H9 (cell line): Measurements from ENCODE around the gene MATK. TPM values are rescaled to one million over a fixed set of nuclear protein-coding genes. Genes with fewer than 3 reads are reported as not detected.

Source experiments
- DNase-seq: peaks from one replicate; pipeline ENCODE4 v3.0.0-alpha.2; 2017
- H2AFZ ChIP-seq: one replicate; pipeline ENCODE4 v1.6.1; 2013; ENCODE audit warnings: mild to moderate bottlenecking, low read length, control low read depth, moderate library complexity
- H2AK5ac ChIP-seq: 2 replicates; pipeline ENCODE4 v1.6.1; 2013; ENCODE audit warnings: low read length, control low read depth, mixed read lengths; ENCODE audit not compliant: insufficient read length
- H2BK120ac ChIP-seq: one replicate; pipeline ENCODE4 v1.6.1; 2013; ENCODE audit warnings: low read depth, mild to moderate bottlenecking, low read length, control low read depth, inconsistent platforms; ENCODE audit not compliant: poor library complexity, severe bottlenecking
- H2BK12ac ChIP-seq: 2 replicates; pipeline ENCODE4 v1.6.1; 2013; ENCODE audit warnings: low read length, control low read depth, mixed read lengths, low read depth; ENCODE audit not compliant: insufficient read length
- H2BK15ac ChIP-seq: 2 replicates; pipeline ENCODE4 v1.6.1; 2013; ENCODE audit warnings: low read depth, low read length, control low read depth
- H2BK20ac ChIP-seq: one replicate; pipeline ENCODE4 v1.6.1; 2013; ENCODE audit warnings: low read depth, mild to moderate bottlenecking, low read length, control low read depth, inconsistent platforms; ENCODE audit not compliant: poor library complexity, severe bottlenecking
- H2BK5ac ChIP-seq: 2 replicates; pipeline ENCODE4 v1.6.1; 2013; ENCODE audit warnings: low read length, control low read depth, mixed read lengths; ENCODE audit not compliant: insufficient read length
- H3K14ac ChIP-seq: 2 replicates; pipeline ENCODE4 v1.6.1; 2013; ENCODE audit warnings: low read length, control low read depth; ENCODE audit not compliant: insufficient read depth
- H3K18ac ChIP-seq: 2 replicates; pipeline ENCODE4 v1.6.1; 2013; ENCODE audit warnings: low read depth, mild to moderate bottlenecking, mixed read lengths, low read length, control low read depth; ENCODE audit not compliant: insufficient read length
- H3K23ac ChIP-seq: 2 replicates; pipeline ENCODE4 v1.6.1; 2013; ENCODE audit warnings: low read length, control low read depth, mixed read lengths, low read depth; ENCODE audit not compliant: insufficient read length
- H3K23me2 ChIP-seq: 2 replicates; pipeline ENCODE4 v1.6.1; 2013; ENCODE audit warnings: low read depth, mild to moderate bottlenecking, mixed read lengths, low read length, control low read depth; ENCODE audit not compliant: insufficient read length, poor library complexity, severe bottlenecking
- H3K27ac ChIP-seq: 2 replicates; pipeline ENCODE4 v1.5.1; 2013; ENCODE audit warnings: low read length, control low read depth, mixed read lengths, low read depth; ENCODE audit not compliant: insufficient read length
- H3K27me3 ChIP-seq: 2 replicates; pipeline ENCODE4 v1.6.1; 2013; ENCODE audit warnings: low read length, control low read depth, inconsistent platforms; ENCODE audit not compliant: insufficient read depth
- H3K4ac ChIP-seq: 2 replicates; pipeline ENCODE4 v1.6.1; 2013; ENCODE audit warnings: low read depth, mild to moderate bottlenecking, control low read depth, inconsistent platforms, low read length, moderate library complexity
- H3K4me1 ChIP-seq: 2 replicates; pipeline ENCODE4 v1.6.1; 2013; ENCODE audit warnings: low read length, control low read depth, inconsistent platforms; ENCODE audit not compliant: insufficient read depth
- H3K4me2 ChIP-seq: 2 replicates; pipeline ENCODE4 v1.6.1; 2013; ENCODE audit warnings: low read length, control low read depth, mixed read lengths; ENCODE audit not compliant: insufficient read length, insufficient read depth
- H3K56ac ChIP-seq: 2 replicates; pipeline ENCODE4 v1.6.1; 2013; ENCODE audit warnings: low read depth, mild to moderate bottlenecking, mixed read lengths, low read length, control low read depth; ENCODE audit not compliant: insufficient read length
- H3K79me1 ChIP-seq: 2 replicates; pipeline ENCODE4 v1.6.1; 2013; ENCODE audit warnings: low read depth, mild to moderate bottlenecking, moderate library complexity, low read length, control low read depth, inconsistent platforms; ENCODE audit not compliant: insufficient read depth, poor library complexity, severe bottlenecking
- H3K79me2 ChIP-seq: 2 replicates; pipeline ENCODE4 v1.6.1; 2013; ENCODE audit warnings: low read length, control low read depth, inconsistent platforms; ENCODE audit not compliant: insufficient read depth
- H3K9ac ChIP-seq: 2 replicates; pipeline ENCODE4 v1.6.1; 2013; ENCODE audit warnings: low read length, control low read depth, mixed read lengths; ENCODE audit not compliant: insufficient read length; ENCODE audit errors: extremely low read depth
- H3K9me3 ChIP-seq: one replicate; pipeline ENCODE4 v1.6.1; 2013; ENCODE audit warnings: low read depth, low read length, inconsistent platforms; ENCODE audit not compliant: control insufficient read depth
- H3T11ph ChIP-seq: one replicate; pipeline ENCODE4 v1.6.1; 2013; ENCODE audit warnings: mild to moderate bottlenecking, low read length, control low read depth, inconsistent platforms
- H4K20me1 ChIP-seq: one replicate; pipeline ENCODE4 v1.6.1; 2013; ENCODE audit not compliant: control insufficient read depth, insufficient read length, insufficient read depth
- H4K5ac ChIP-seq: 2 replicates; pipeline ENCODE4 v1.6.1; 2013; ENCODE audit warnings: low read depth, mild to moderate bottlenecking, mixed read lengths, low read length, control low read depth; ENCODE audit not compliant: insufficient read length
- H4K8ac ChIP-seq: replicated peaks from 2 replicates; pipeline ENCODE4 v1.6.1; 2013; ENCODE audit warnings: low read length, control low read depth, mixed read lengths, low read depth; ENCODE audit not compliant: insufficient read length
- H4K91ac ChIP-seq: 2 replicates; pipeline ENCODE4 v1.6.1; 2013; ENCODE audit warnings: low read depth, mild to moderate bottlenecking, moderate library complexity, mixed read lengths, low read length, control low read depth; ENCODE audit not compliant: insufficient read length
- H3K27ac Mint-ChIP-seq, 3 experiments: 2 replicates in 2 of 3; 3 replicates in 1 of 3; pipeline ENCODE4 v1.8.0; 2020 to 2021; ENCODE audit warnings: mixed read lengths in 3 of 3, mild to moderate bottlenecking in 1 of 3, moderate library complexity in 1 of 3
- H3K27me3 Mint-ChIP-seq: 2 replicates; pipeline ENCODE4 v1.8.0; 2021; ENCODE audit warnings: low read depth, mild to moderate bottlenecking, moderate library complexity, mixed read lengths
- H3K36me3 Mint-ChIP-seq, 3 experiments: 2 replicates in 2 of 3; 3 replicates in 1 of 3; pipeline ENCODE4 v1.8.0; 2020 to 2021; ENCODE audit warnings: low read depth in 3 of 3, mixed read lengths in 3 of 3; ENCODE audit not compliant: insufficient read depth in 1 of 3
- H3K4me1 Mint-ChIP-seq, 2 experiments: 2 replicates each; pipeline ENCODE4 v1.8.0; 2020; ENCODE audit warnings: mixed read lengths in 2 of 2
- H3K4me3 Mint-ChIP-seq, 2 experiments: 2 replicates in 1 of 2; 3 replicates in 1 of 2; pipeline ENCODE4 v1.8.0; 2020 to 2021; ENCODE audit warnings: mild to moderate bottlenecking in 2 of 2, mixed read lengths in 2 of 2, moderate library complexity in 1 of 2
- H3K9me3 Mint-ChIP-seq, 2 experiments: 2 replicates in 1 of 2; 3 replicates in 1 of 2; pipeline ENCODE4 v1.8.0; 2020; ENCODE audit warnings: mild to moderate bottlenecking in 2 of 2, mixed read lengths in 2 of 2, moderate library complexity in 1 of 2
- CTCF ChIP-seq: fragments of 200-600 bp; sonication (generic); conservative IDR thresholded peaks from 3 replicates; pipeline ENCODE4 v1.8.0; 2021; ENCODE audit warnings: antibody characterized with exemption, mild to moderate bottlenecking
- WGBS: extraction: QIAGEN DNeasy Blood & Tissue Kit; methylation state at CpG from one replicate; pipeline ENCODE4 v1.1.7; 2013; ENCODE audit warnings: missing lambda C conversion rate, low lambda C conversion rate, mixed read lengths; ENCODE audit not compliant: insufficient read length; ENCODE audit errors: extremely low coverage; 5-methylcytosine and 5-hydroxymethylcytosine counted together
- total RNA-seq: library from RNA; stranded (reverse); gene quantifications from 2 replicates; pipeline ENCODE4 v1.2.1, GENCODE V29; 2021

Gene MATK
- total RNA-seq, 1 experiment from 2014 or later = 13.5 TPM

- Histone ChIP-seq H3K9me3 (no peaks in the 10 kb centered on the region), H4K20me1 (no peaks in the 10 kb centered on the region), H2BK20ac (no peak overlapping the region), H3K23me2 (no peaks in the 10 kb centered on the region), H2AFZ (no peak overlapping the region), H4K8ac (no peak overlapping the region), H3K79me2 (no peaks in the 10 kb centered on the region), H3K23ac (no peak overlapping the region), H3K9ac (no peak overlapping the region), H3K18ac (no peak overlapping the region), H3K4ac (no peak overlapping the region), H3K79me1 (no peaks in the 10 kb centered on the region), H3K27me3 (no peaks in the 10 kb centered on the region), H2BK5ac (no peak overlapping the region), H2BK120ac (no peak overlapping the region), H3K14ac (no peak overlapping the region), H2BK15ac (no peak overlapping the region), H3K56ac (no peak overlapping the region), H3T11ph (no peak overlapping the region), H2BK12ac (no peak overlapping the region), H2AK5ac (no peak overlapping the region), H3K27ac (no peak overlapping the region), H3K4me1 (no peaks in the 10 kb centered on the region), H3K4me2 (no peak overlapping the region), H4K5ac (no peak overlapping the region), H4K91ac (no peak overlapping the region)
- DNase-seq = no peak
- no peak for TF ChIP-seq CTCF
- no peak overlapping the region for H3K27ac Mint-ChIP-seq
- no peaks in the 10 kb centered on the region for H3K4me1 Mint-ChIP-seq
- H3K4me3 Mint-ChIP-seq = no peak overlapping the region
- no peaks in the 10 kb centered on the region; the same call in 1 of the 2 replicates for H3K27me3 Mint-ChIP-seq
- peaks cover 0 to 23% (median 13%) of the 10 kb centered on the region in 3 experiments; a peak in 5 of 7 replicates for H3K36me3 Mint-ChIP-seq
- no CpG with 5 or more reads among the region's 24 CpGs for WGBS
- no peaks in the 10 kb centered on the region for H3K9me3 Mint-ChIP-seq
These were observed 45.8 kb downstream of the MATK start for GRCh38 chr19:3740431-3740830.
